HG03095 (cell line): ENCODE measurements around the gene OR2M7.
"Not testable (repeated sequence)": the region's sequence is repeated elsewhere in the genome, so short reads cannot be mapped to it uniquely, and the experiment has no call there.

Source experiments
- ATAC-seq: cut with Tn5 transposase; IDR thresholded peaks from one replicate; pipeline ENCODE4 v1.9.1; 2021; ENCODE audit warnings: moderate library complexity; ENCODE audit not compliant: unreplicated experiment

The OR2M7 gene, protein sequence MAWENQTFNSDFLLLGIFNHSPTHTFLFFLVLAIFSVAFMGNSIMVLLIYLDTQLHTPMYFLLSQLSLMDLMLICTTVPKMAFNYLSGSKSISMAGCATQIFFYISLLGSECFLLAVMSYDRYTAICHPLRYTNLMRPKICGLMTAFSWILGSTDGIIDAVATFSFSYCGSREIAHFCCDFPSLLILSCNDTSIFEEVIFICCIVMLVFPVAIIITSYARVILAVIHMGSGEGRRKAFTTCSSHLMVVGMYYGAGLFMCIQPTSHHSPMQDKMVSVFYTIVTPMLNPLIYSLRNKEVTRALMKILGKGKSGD

DNA sequence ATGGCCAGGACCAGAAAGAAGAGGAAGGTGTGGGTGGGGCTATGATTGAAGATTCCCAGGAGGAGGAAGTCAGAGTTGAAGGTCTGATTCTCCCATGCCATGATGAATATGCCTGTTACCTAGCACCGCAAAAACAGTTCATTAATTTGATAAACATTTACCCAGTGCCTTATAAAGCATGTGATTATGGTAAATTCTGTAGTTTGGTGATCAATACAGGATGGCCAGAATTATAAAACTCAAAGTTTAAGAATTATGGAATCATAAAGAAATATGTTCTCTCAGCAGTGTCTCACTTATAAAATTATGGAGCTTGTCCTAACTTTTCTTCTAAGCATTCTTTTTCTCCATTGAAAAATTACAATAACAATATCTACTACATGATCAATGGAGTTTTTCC lies at the start of gene OR2M7:
Gene OR2M7, minus strand, starts transcription at position 101 of the 400 bp plus-strand sequence. Its CDS starts 0 bp downstream, at position 101.
- no peak for ATAC-seq

DNA sequence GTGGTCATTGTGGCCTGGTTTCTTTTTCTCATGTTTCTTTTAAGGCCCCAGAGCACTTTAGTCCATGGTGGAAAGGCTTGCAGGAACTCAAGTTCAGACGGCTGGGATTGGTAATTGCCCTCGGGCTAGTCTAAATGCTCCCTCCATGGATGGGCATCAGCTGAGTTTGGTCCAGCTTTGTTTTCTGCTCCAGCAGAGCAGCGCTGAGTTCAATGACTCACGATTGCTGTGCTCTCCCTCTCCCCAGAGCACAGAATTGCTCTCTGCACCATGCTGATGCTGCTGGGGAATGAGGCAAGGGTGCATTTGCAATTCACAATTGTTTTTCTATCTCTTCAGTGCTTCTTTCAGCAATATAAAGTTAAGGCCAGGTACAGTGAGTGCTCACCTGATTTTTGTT lies 49.4 kb upstream of the OR2M7 start:
- no peak for ATAC-seq

GRCh38 chr1:248372394-248372793 lies 48.0 kb upstream of the OR2M7 start:
- no peak for ATAC-seq

- ATAC-seq = no peak
Observed at GRCh38 chr1:248366609-248367008, 42.2 kb upstream of the OR2M7 start.

GRCh38 chr1:248361121-248361715 lies 36.9 kb upstream of the OR2M7 start, which contains the start of gene OR2T4:
TSS of gene OR2T4 (plus strand) at chr1:248361665. CDS start at chr1:248361665, 0 bp downstream.
- ATAC-seq = no peak

- no peak for ATAC-seq
Observed at GRCh38 chr1:248359415-248359814, 35.0 kb upstream of the OR2M7 start.

DNA sequence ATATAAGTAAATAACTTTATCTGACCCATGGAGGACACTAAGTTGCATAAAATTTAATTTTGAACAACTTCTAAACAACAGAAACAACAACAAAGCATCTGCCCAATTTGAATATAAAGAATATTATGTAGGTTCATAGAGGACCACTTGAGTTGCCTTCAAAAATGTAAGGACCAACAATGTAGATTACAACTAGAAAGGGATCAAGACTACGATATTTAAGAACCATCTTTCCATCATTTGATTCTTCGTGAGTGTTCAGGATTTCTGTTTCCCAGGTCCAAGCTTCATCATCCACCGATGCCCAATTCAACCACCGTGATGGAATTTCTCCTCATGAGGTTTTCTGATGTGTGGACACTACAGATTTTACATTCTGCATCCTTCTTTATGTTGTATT lies 24.1 kb upstream of the OR2M7 start, which contains the start of gene OR14C36:
Gene OR14C36, plus strand, starts transcription at position 301 of the 400 bp plus-strand sequence. Its CDS starts 0 bp downstream, at position 301.
- no peak for ATAC-seq

GRCh38 chr1:248343451-248343850 lies 19.1 kb upstream of the OR2M7 start:
- no peak for ATAC-seq

DNA sequence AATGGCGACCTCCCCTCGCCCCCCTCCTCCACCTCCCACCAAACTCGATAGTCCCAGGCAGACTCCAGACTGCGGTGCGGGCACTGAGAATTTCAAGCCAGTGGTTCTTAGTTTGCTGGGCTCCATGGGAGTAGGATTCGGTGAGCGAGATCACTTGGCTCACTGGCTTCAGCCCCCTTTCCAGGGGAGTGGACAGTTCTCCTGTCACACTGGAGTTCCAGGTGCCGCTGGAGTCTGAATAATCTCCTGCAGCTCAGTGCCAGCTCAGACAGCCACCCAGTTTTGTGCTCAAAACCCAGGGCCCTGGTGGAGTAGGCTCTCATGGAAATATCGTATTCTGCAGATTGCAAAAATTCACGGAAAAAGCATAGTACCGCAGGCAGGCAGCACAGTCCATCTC lies 7.6 kb downstream of the OR2M7 start:
- no peak for ATAC-seq

- ATAC-seq = not testable (repeated sequence)
Observed at GRCh38 chr1:248306740-248307139, 17.6 kb downstream of the OR2M7 start.

DNA sequence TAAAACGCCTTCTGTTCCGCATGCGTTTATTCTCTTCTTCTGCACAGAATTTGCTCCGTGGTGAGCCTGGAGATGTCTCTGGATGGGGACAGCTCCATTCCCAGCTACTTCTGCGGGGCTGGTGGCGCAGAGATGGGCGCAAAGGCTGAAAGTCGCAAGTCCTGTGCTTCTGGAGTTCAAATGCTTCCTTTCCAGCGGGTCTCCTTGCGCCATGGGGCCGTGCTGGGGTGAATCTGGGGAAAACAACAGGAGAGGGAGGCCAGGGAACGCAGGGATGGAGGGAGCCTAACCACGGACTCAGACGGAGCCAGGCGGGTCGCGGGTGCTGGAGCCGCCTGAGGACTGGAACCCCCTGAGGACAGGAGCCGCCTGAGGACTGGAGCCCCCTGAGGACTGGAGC lies 18.3 kb downstream of the OR2M7 start:
- ATAC-seq = no peak

DNA sequence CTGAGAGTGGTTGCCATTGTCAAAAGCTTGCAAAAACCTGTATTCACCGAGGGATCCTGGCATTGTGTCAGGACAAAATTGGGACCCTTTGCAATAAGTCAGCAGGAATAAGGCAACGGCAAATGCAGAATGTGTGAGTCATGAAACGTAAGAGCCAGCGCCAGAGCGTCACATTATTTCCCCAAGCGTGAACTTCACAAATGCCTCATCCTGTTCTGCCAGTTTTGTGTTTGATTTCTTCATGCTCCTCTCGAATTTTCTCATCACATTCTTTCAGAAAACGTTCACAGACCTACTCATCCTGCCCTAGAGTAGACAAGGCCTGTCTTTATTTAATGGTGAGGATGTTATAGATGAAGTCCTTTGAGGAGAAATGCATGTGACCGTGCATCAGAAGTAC lies 18.7 kb downstream of the OR2M7 start:
- not testable (repeated sequence) for ATAC-seq

DNA sequence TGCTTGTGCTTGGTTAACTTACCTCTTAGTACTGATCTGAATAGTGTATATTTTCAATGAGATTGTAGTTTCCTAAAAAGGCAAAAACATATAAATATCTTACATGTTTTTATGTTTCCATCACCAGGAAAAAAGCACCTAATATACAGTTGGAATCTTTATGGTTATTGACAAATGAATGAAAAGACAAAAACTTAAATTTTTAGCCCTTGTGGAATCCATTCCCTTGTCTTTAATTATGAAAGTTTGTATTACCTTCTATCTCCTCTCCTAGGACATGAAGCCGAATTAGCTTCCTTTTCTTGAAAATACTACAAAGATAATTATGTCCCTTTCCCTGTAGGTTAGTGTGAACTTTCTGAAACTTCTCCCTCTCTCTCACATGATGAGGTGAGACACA lies 21.0 kb downstream of the OR2M7 start, which contains the start of gene OR2T12:
Gene OR2T12, minus strand, starts transcription at position 101 of the 400 bp plus-strand sequence. CDS start 7,846 bp downstream, outside the sequence.
- no peak for ATAC-seq

GRCh38 chr1:248288391-248288790 lies 36.0 kb downstream of the OR2M7 start:
- no peak for ATAC-seq

DNA sequence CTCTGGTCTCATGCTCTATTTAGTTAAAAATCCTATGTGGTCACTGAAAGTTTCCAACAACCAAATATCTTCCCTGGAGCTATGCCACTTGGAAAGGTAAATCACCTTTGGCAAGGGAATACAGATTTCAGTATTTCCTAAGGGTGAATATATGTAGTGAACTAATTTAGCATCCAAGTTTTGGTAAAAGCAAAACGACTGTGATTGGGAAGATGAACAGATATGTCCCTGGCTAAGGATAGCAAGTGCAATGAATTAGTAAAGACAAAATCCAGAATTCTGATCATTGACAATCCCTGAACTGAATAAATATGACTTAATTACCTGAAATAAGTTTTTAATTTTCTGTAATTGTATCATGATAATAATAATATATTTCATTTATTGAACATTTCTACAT lies 46.5 kb downstream of the OR2M7 start, which contains the start of gene OR2T33:
Gene OR2T33, minus strand, starts transcription at position 101 of the 400 bp plus-strand sequence. CDS start 4,162 bp downstream, outside the sequence.
- no peak for ATAC-seq
